ENCODE measurements around the gene PXMP4. TPM values are rescaled to one million over a fixed set of nuclear protein-coding genes. Genes with fewer than 3 reads are reported as not detected.

The PXMP4 gene
- total and polyA plus RNA-seq, 2 of the 4 experiments (the other 2 are of a cell fraction), result 3.6 to 7.1 TPM

GRCh38 chr20:33740189-33740588, 20.1 kb upstream of the PXMP4 start:
- no peak overlapping the region for H4K8ac ChIP-seq (ENCODE audit: low read depth in 2 of 2, low read length in 2 of 2)
- H2AFZ ChIP-seq (replicated peaks; ENCODE audit: low read length, poor library complexity), result no peak overlapping the region
- peaks cover 1% of the 10 kb centered on the region; the same call in 1 of the 2 replicates for H3K36me3 ChIP-seq (ENCODE audit: control insufficient read depth, insufficient read depth, low read length)
- H4K91ac ChIP-seq (ENCODE audit: insufficient read depth, low read depth, low read length), result no peak overlapping the region
- no peak overlapping the region; the same call in 1 of the 2 replicates for H3K14ac ChIP-seq (replicated peaks; ENCODE audit: low read depth, low read length)
- H2BK20ac ChIP-seq (ENCODE audit: low read depth, low read length), result no peak overlapping the region
- dilution Hi-C loops (cut with HindIII; ENCODE audit: low sequenced_read_pairs, unreplicated experiment) (no loop called here), intact Hi-C loops (cut with micrococcal nuclease) (no loop called here), in situ Hi-C loops (cut with MboI; ENCODE audit: low sequenced_read_pairs) (no loop called here)
- no peak overlapping the region for H4K5ac ChIP-seq (ENCODE audit: low read depth, low read length)
- peaks cover 9 to 18% of the 10 kb centered on the region in 2 experiments; a peak in 3 of 4 replicates for H3K79me1 ChIP-seq (ENCODE audit: low read depth in 1 of 2, low read length in 2 of 2)
- DNase-seq (peak; percentile 18), ATAC-seq (ENCODE audit: low read depth) (peak; percentile 51)
- H2BK5ac ChIP-seq (ENCODE audit: low read depth, low read length, poor library complexity, severe bottlenecking), result no peak overlapping the region
- H3K9ac ChIP-seq (ENCODE audit: low read depth, low read length), result no peak overlapping the region
- no peak overlapping the region for H3K4me2 ChIP-seq (ENCODE audit: low read depth, low read length)
- H3K9me1 ChIP-seq (ENCODE audit: insufficient read depth, low read length), result peaks cover 5% of the 10 kb centered on the region; the same call in 1 of the 2 replicates
- H3K4me3 ChIP-seq (ENCODE audit: insufficient read depth, low read depth, low read length), result no peak overlapping the region
- 0 out of 2 replicates have a peak overlapping the region, but pooled peaks have one; percentile 50 for H2AK5ac ChIP-seq (ENCODE audit: low read depth, low read length)
- H3K18ac ChIP-seq (ENCODE audit: low read depth, low read length), result no peak overlapping the region
- H3K4ac ChIP-seq (ENCODE audit: low read depth, low read length), result no peak overlapping the region
- H3K4me1 ChIP-seq (ENCODE audit: control insufficient read depth, insufficient read depth, low read length), result peaks cover 2% of the 10 kb centered on the region
- no TSS peak for BruUV-seq (replicated peaks)
- H2BK15ac ChIP-seq (ENCODE audit: low read depth, low read length), result no peak overlapping the region
- POLR2A ChIA-PET (ENCODE audit: unreplicated experiment), result no interaction called here
- no peaks in the 10 kb centered on the region for H4K20me1 ChIP-seq (ENCODE audit: insufficient read depth, low read length)
- TF ChIP-seq RCOR1 (IDR thresholded peaks at IDR 0.05; ENCODE audit: insufficient replicate concordance, low read length) (no peak), NFE2L2 (IDR thresholded peaks at IDR 0.05; ENCODE audit: low read depth, low read length) (no peak), POLR2A (IDR thresholded peaks at IDR 0.05; ENCODE audit: low read depth, low read length) (no peak), MAZ (IDR thresholded peaks at IDR 0.05; ENCODE audit: borderline replicate concordance, low read depth, low read length) (no peak), RAD21 (IDR thresholded peaks at IDR 0.05; ENCODE audit: low read length) (no peak)
- TF ChIP-seq, protein P1, sequence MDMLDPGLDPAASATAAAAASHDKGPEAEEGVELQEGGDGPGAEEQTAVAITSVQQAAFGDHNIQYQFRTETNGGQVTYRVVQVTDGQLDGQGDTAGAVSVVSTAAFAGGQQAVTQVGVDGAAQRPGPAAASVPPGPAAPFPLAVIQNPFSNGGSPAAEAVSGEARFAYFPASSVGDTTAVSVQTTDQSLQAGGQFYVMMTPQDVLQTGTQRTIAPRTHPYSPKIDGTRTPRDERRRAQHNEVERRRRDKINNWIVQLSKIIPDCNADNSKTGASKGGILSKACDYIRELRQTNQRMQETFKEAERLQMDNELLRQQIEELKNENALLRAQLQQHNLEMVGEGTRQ (IDR thresholded peaks at IDR 0.05; ENCODE audit: low read depth, low read length), result no peak
- H3K23ac ChIP-seq (ENCODE audit: low read depth, low read length), result no peak overlapping the region
- H3K56ac ChIP-seq (ENCODE audit: extremely low read depth, insufficient read depth, low read length), result no peak overlapping the region
- peaks cover 9% of the 10 kb centered on the region for H3K9me3 ChIP-seq (ENCODE audit: control insufficient read depth, insufficient read depth, low read length)
- no peaks in the 10 kb centered on the region for H3K27me3 ChIP-seq (ENCODE audit: control insufficient read depth, insufficient read depth, low read length)
- H3K27ac ChIP-seq (ENCODE audit: insufficient read depth, low read length), result no peak overlapping the region
- no CpG with 5 or more reads among the region's 1 CpG for WGBS, 2 experiments (ENCODE audit: extremely low coverage in 2 of 2, insufficient read length in 1 of 2)
- H2BK120ac ChIP-seq (ENCODE audit: low read depth, low read length), result no peak overlapping the region
- no peak overlapping the region for H2AK9ac ChIP-seq (replicated peaks; ENCODE audit: low read depth, low read length, poor library complexity)
- CTCF ChIA-PET, result no interaction called here
